ENCODE data around the gene EFNA5. TPM values are rescaled to one million over a fixed set of nuclear protein-coding genes. Genes with fewer than 3 reads are reported as not detected.
A peak's percentile ranks its signal among the peaks of the same experiment; 100 is the strongest.

The EFNA5 gene
- total RNA-seq (2014; rRNA removed; shearing (Covaris generic)) (7.5 and 18.1 TPM in 2 replicates), polyA plus RNA-seq (2016; fragmentation: Nextera tagmentation; extraction: Ambion mirVana) (7.4 and 10.1 TPM in 2 replicates)
- long read RNA-seq, partial matches to known transcripts: 0 of 10 reads
- long read RNA-seq, other reads (novel, unspliced or antisense): 10 of 10 reads

- H3K36me3 Mint-ChIP-seq (ENCODE audit: low read depth): no peaks in the 10 kb centered on the region
- H3K27ac ChIP-seq (ENCODE audit: low read depth): no peak within 1 kb of the TSS
- H3K79me2 ChIP-seq (replicated peaks; ENCODE audit: insufficient read depth): peaks cover 35% of the 10 kb centered on the region
- H3K4me1 ChIP-seq (ENCODE audit: insufficient read depth): peaks cover 25% of the 10 kb centered on the region
- peak within 1 kb of the TSS; percentile 92 for H2AFZ ChIP-seq
- H4K20me1 ChIP-seq (replicated peaks; ENCODE audit: insufficient read depth): no peaks in the 10 kb centered on the region
- ATAC-seq: peak; percentile 15
- H3K4me2 ChIP-seq: peak within 1 kb of the TSS; percentile 91
- H3K9me2 ChIP-seq (ENCODE audit: insufficient read depth): no peaks in the 10 kb centered on the region
- peak; percentile 75 for DNase-seq (ENCODE audit: low spot score)
- H3K27ac Mint-ChIP-seq: no peak within 1 kb of the TSS; the same call in 1 of the 2 replicates
- H3F3A ChIP-seq (replicated peaks; ENCODE audit: low read depth): no peaks in the 10 kb centered on the region
- H3K27me3 ChIP-seq (ENCODE audit: insufficient read depth): peaks cover 42% of the 10 kb centered on the region
- no peaks in the 10 kb centered on the region for H3K36me3 ChIP-seq (ENCODE audit: insufficient read depth)
- peaks cover 30% of the 10 kb centered on the region for H3K4me1 Mint-ChIP-seq
- TF ChIP-seq CTCF (conservative IDR thresholded peaks at IDR 0.05; ENCODE audit: low read depth in 2 of 2): no peak
- no peak for TF ChIP-seq NANOG (IDR thresholded peaks at IDR 0.05; ENCODE audit: borderline replicate concordance)
- TF ChIP-seq REST (IDR thresholded peaks at IDR 0.05; ENCODE audit: unreplicated experiment): no peak
- TF ChIP-seq EZH2phosphoT487 (IDR thresholded peaks at IDR 0.05; ENCODE audit: unreplicated experiment): no peak
- TF ChIP-seq JUNB (IDR thresholded peaks at IDR 0.05; ENCODE audit: unreplicated experiment): no peak
- no peak for TF ChIP-seq POLR2AphosphoS5 (IDR thresholded peaks at IDR 0.05; ENCODE audit: low read depth)
- peaks cover 31% of the 10 kb centered on the region for H3K27me3 Mint-ChIP-seq (ENCODE audit: insufficient read depth, low read depth, poor library complexity)
- peak within 1 kb of the TSS; percentile 86 for H3K4me3 ChIP-seq
- H3K4me3 Mint-ChIP-seq: peak within 1 kb of the TSS; percentile 82
- H3K9me3 Mint-ChIP-seq: no peaks in the 10 kb centered on the region
Observed at GRCh38 chr5:107670932-107671741, at the start of gene EFNA5. TSS of gene EFNA5 (minus strand) at chr5:107670937.

- Histone ChIP-seq H3K4me2 (no peak overlapping the region), H4K20me1 (replicated peaks; ENCODE audit: insufficient read depth) (no peaks in the 10 kb centered on the region), H3F3A (replicated peaks; ENCODE audit: low read depth) (no peaks in the 10 kb centered on the region), H3K4me3 (no peak overlapping the region), H3K79me2 (replicated peaks; ENCODE audit: insufficient read depth) (no peaks in the 10 kb centered on the region), H2AFZ (no peak overlapping the region), H3K27me3 (ENCODE audit: insufficient read depth) (no peaks in the 10 kb centered on the region), H3K36me3 (ENCODE audit: insufficient read depth) (no peaks in the 10 kb centered on the region), H3K9me2 (ENCODE audit: insufficient read depth) (no peaks in the 10 kb centered on the region), H3K4me1 (ENCODE audit: insufficient read depth) (no peaks in the 10 kb centered on the region), H3K27ac (ENCODE audit: low read depth) (no peak overlapping the region)
- Mint-ChIP-seq H3K27ac (no peak overlapping the region), H3K27me3 (ENCODE audit: insufficient read depth, low read depth, poor library complexity) (peaks cover 3% of the 10 kb centered on the region), H3K9me3 (peaks cover 26% of the 10 kb centered on the region; the same call in 2 of the 3 replicates), H3K4me1 (peaks cover 11% of the 10 kb centered on the region), H3K36me3 (ENCODE audit: low read depth) (0 out of 3 replicates have a peak, but pooled peaks cover 2% of the 10 kb centered on the region), H3K4me3 (no peak overlapping the region)
- DNase-seq (ENCODE audit: low spot score) (no peak), ATAC-seq (no peak)
- no peak for TF ChIP-seq STAT1 (IDR thresholded peaks at IDR 0.05; ENCODE audit: unreplicated experiment)
- no peak for TF ChIP-seq JUNB (IDR thresholded peaks at IDR 0.05; ENCODE audit: unreplicated experiment)
- no peak for TF ChIP-seq EZH2 (IDR thresholded peaks at IDR 0.05; ENCODE audit: low read depth, unreplicated experiment)
- no peak for TF ChIP-seq POLR2AphosphoS5 (IDR thresholded peaks at IDR 0.05; ENCODE audit: low read depth)
- TF ChIP-seq EZH2phosphoT487 (IDR thresholded peaks at IDR 0.05; ENCODE audit: unreplicated experiment): no peak
- no peak for TF ChIP-seq NANOG (IDR thresholded peaks at IDR 0.05; ENCODE audit: borderline replicate concordance)
- no peak for TF ChIP-seq CTCF (conservative IDR thresholded peaks at IDR 0.05; ENCODE audit: low read depth in 2 of 2)
- TF ChIP-seq ZNF331 (CRISPR knock-in tag; IDR thresholded peaks at IDR 0.05; ENCODE audit: low read depth): no peak
- TF ChIP-seq REST (IDR thresholded peaks at IDR 0.05; ENCODE audit: unreplicated experiment): no peak
Observed at GRCh38 chr5:107719034-107719606, 48.4 kb upstream of the EFNA5 start.
